Keratinocyte (primary cell): ENCODE data around the gene NLRC5. TPM values are rescaled to one million over a fixed set of nuclear protein-coding genes. Genes with fewer than 3 reads are reported as not detected.
"Not testable (repeated sequence)": the region's sequence is repeated elsewhere in the genome, so short reads cannot be mapped to it uniquely, and the experiment has no call there.

Source experiments
- DNase-seq: peaks from one replicate; pipeline ENCODE4 v3.0.0-alpha.2; 2011; ENCODE audit warnings: low read depth, missing footprints, low spot score
- FAIRE-seq: peaks from 2 replicates; lab custom pipeline; 2011; peaks lifted over from hg19 to GRCh38; lab: Jason Lieb, UNC
- H2AFZ ChIP-seq: 2 replicates; pipeline ENCODE4 v1.6.0; 2012; ENCODE audit warnings: low read length, control low read depth, inconsistent platforms; ENCODE audit not compliant: control insufficient read depth
- H3K27ac ChIP-seq: 2 replicates; pipeline ENCODE4 v1.5.1; 2011; ENCODE audit warnings: low read length; ENCODE audit not compliant: control insufficient read depth, insufficient read depth
- H3K27me3 ChIP-seq: 3 replicates; pipeline ENCODE4 v1.6.0; 2011; ENCODE audit warnings: low read length; ENCODE audit not compliant: control insufficient read depth, insufficient read depth; ENCODE audit errors: extremely low read depth
- H3K36me3 ChIP-seq, 2 experiments: 2 replicates in 1 of 2; 3 replicates in 1 of 2; pipeline ENCODE4 v1.5.1; 2011; ENCODE audit warnings: low read length in 2 of 2, mild to moderate bottlenecking in 1 of 2; ENCODE audit not compliant: control insufficient read depth in 2 of 2, insufficient read depth in 2 of 2; ENCODE audit errors: extremely low read depth in 1 of 2
- H3K4me1 ChIP-seq: 3 replicates; pipeline ENCODE4 v1.5.1; 2011; ENCODE audit warnings: low read length; ENCODE audit not compliant: control insufficient read depth, insufficient read depth; ENCODE audit errors: extremely low read depth
- H3K4me2 ChIP-seq: 3 replicates; pipeline ENCODE4 v1.6.0; 2011; ENCODE audit warnings: low read depth, low read length; ENCODE audit not compliant: control insufficient read depth, insufficient read depth; ENCODE audit errors: extremely low read depth
- H3K4me3 ChIP-seq, 3 experiments: fragments of 200-600 bp in 1 of 3; sonication (generic) in 1 of 3; 2 replicates in 2 of 3; 3 replicates in 1 of 3; pipeline ENCODE4 v1.5.1; 2011 to 2016; ENCODE audit warnings: low read length in 3 of 3, mild to moderate bottlenecking in 3 of 3, control low read depth in 2 of 3, inconsistent platforms in 1 of 3, low read depth in 1 of 3, mixed read lengths in 1 of 3, mixed run types in 1 of 3, moderate library complexity in 1 of 3; ENCODE audit not compliant: control insufficient read depth in 2 of 3, insufficient read depth in 2 of 3; ENCODE audit errors: extremely low read depth in 1 of 3
- H3K79me2 ChIP-seq: 2 replicates; pipeline ENCODE4 v1.6.0; 2012; ENCODE audit warnings: low read length; ENCODE audit not compliant: control insufficient read depth, insufficient read depth
- H3K9ac ChIP-seq: 3 replicates; pipeline ENCODE4 v1.6.0; 2011; ENCODE audit warnings: low read length; ENCODE audit not compliant: control insufficient read depth, insufficient read depth; ENCODE audit errors: extremely low read depth
- H3K9me1 ChIP-seq: 3 replicates; pipeline ENCODE4 v1.6.0; 2011; ENCODE audit warnings: low read length; ENCODE audit not compliant: control insufficient read depth, insufficient read depth; ENCODE audit errors: extremely low read depth
- H3K9me3 ChIP-seq: 2 replicates; pipeline ENCODE4 v1.5.1; 2012; ENCODE audit warnings: low read depth, low read length; ENCODE audit not compliant: control insufficient read depth
- H4K20me1 ChIP-seq: 3 replicates; pipeline ENCODE4 v1.6.0; 2011; ENCODE audit warnings: low read length; ENCODE audit not compliant: control insufficient read depth, insufficient read depth; ENCODE audit errors: extremely low read depth
- EZH2 ChIP-seq: IDR thresholded peaks from one replicate; pipeline ENCODE4 v1.6.1; 2012; ENCODE audit warnings: inconsistent platforms, mild to moderate bottlenecking, low read length, moderate library complexity
- dilution Hi-C: fragments of 300-500 bp; cut with MboI; formaldehyde crosslinking; loops from one replicate; pipeline ENCODE4 v1.7.0; 2020; ENCODE audit warnings: low sequenced_read_pairs; ENCODE audit not compliant: extremely low pct_ligation_motif_present
- polyA plus RNA-seq, 5 experiments: library from polyadenylated mRNA; depleted of rRNA in 3 of 5; stranded (reverse) in 3 of 5; stranded (forward) in 1 of 5; unstranded in 1 of 5; fragments of >200 nt; gene quantifications; 1 replicate in 1 of 5; 2 replicates in 3 of 5; 3 replicates in 1 of 5; pipeline versions ENCODE4 v1.2.1 to v1.2.3, GENCODE V29; 2011 to 2012; ENCODE audit warnings: missing spikeins in 2 of 5, low read depth in 1 of 5, low replicate concordance in 1 of 5
- TF ChIP-seq, protein P1 (sequence below), 3 experiments: IDR thresholded peaks in 1 of 3; conservative IDR thresholded peaks in 1 of 3; optimal IDR thresholded peaks in 1 of 3; 2 replicates in 2 of 3; 3 replicates in 1 of 3; pipeline versions ENCODE3 to v1.5.1; 2011; ENCODE audit warnings: low read length in 3 of 3, mild to moderate bottlenecking in 3 of 3, moderate library complexity in 2 of 3, control low read depth in 1 of 3, inconsistent platforms in 1 of 3; ENCODE audit not compliant: insufficient read depth in 2 of 3; ENCODE audit errors: extremely low read depth in 1 of 3

Gene NLRC5
- polyA plus RNA-seq, 1 donor (not counting 4 experiments of a cell fraction or from before 2014, with no cell fraction given): 7.8 TPM

DNA sequence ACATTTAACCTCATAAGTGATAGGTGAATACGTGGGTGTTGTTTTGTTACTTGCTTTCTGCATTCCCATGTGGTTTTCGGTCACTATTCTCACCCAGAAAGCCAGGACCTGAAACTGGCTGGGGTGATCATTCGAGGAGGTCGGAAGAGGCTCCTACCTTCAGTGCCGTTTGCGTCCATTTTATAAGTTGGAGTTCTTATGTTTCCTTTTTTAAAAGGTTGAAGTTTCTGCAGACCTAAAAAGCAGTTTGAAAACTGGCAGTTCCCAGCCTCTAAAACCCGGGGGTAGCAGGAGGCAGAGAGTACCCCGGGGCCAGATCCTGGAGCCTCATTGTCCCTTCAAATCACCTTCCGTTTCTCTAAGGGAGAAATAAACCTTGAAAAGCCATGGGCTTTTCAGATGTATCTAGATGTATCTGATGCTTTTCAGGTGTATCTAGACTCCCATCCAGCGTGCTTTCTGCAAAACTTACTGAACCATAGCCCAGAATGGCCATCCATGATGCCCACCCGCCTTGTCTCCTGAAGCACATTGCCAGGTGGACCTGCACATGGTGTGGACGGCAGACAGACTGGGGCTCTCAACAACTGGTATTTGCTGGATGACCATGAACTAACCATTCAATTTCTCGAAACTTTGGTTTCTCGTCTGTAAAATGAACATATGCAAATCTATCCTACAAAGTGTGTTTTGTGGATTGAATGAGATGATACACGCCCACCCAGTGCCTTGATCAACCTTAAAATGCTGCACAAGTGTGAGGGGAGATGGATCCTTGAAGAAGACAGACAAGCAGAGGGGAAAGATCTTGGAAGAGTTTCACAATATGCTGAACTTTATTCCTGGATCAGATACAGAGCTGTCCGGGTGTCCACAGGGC, 1.3 kb downstream of the NLRC5 start:
- peaks cover 32% of the 10 kb centered on the region for H3K4me1 ChIP-seq
- FAIRE-seq (peak; percentile 49), DNase-seq (no peak)
- H3K36me3 ChIP-seq: no peaks in the 10 kb centered on the region
- peak overlapping the region; percentile 75 to 87 (median 84) for H3K4me3 ChIP-seq
- H3K27me3 ChIP-seq: no peaks in the 10 kb centered on the region
- no peaks in the 10 kb centered on the region for H3K9me3 ChIP-seq
- no peaks in the 10 kb centered on the region for H4K20me1 ChIP-seq
- peak overlapping the region; percentile 61 for H3K27ac ChIP-seq
- dilution Hi-C loops: no loop called here
- H3K4me2 ChIP-seq: peak overlapping the region; percentile 100
- H3K9me1 ChIP-seq: no peaks in the 10 kb centered on the region
- peaks cover 7% of the 10 kb centered on the region for H3K79me2 ChIP-seq
- no peak for TF ChIP-seq EZH2
- TF ChIP-seq, protein P1, sequence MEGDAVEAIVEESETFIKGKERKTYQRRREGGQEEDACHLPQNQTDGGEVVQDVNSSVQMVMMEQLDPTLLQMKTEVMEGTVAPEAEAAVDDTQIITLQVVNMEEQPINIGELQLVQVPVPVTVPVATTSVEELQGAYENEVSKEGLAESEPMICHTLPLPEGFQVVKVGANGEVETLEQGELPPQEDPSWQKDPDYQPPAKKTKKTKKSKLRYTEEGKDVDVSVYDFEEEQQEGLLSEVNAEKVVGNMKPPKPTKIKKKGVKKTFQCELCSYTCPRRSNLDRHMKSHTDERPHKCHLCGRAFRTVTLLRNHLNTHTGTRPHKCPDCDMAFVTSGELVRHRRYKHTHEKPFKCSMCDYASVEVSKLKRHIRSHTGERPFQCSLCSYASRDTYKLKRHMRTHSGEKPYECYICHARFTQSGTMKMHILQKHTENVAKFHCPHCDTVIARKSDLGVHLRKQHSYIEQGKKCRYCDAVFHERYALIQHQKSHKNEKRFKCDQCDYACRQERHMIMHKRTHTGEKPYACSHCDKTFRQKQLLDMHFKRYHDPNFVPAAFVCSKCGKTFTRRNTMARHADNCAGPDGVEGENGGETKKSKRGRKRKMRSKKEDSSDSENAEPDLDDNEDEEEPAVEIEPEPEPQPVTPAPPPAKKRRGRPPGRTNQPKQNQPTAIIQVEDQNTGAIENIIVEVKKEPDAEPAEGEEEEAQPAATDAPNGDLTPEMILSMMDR (optimal IDR thresholded peaks at IDR 0.05 in 1 of 3, IDR thresholded peaks at IDR 0.05 in 1 of 3, conservative IDR thresholded peaks at IDR 0.05 in 1 of 3; ENCODE audit: extremely low read depth in 1 of 3, insufficient read depth in 2 of 3, low read length in 3 of 3): no peak
- H3K9ac ChIP-seq: peak overlapping the region; percentile 83
- H2AFZ ChIP-seq: peak overlapping the region; percentile 94

DNA sequence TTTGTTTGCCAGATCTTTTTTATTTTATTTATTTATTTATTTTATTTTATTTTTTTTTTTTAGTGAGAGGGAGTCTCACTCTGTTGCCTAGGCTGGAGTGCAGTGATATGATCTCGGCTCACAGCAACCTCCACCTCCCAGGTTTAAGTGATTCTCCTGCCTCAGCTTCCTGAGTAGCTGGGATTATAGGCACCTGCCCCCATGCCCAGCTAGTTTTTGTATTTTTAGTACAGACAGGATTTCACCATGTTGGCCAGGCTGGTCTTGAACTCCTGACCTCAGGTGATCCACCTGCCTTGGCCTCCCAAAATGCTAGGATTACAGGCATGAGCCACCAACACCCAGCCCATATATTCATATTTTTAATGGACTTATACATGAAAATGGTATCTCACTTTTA, 3.1 kb downstream of the NLRC5 start:
- H3K9ac ChIP-seq, dilution Hi-C loops, H4K20me1 ChIP-seq, H3K36me3 ChIP-seq, FAIRE-seq, H3K79me2 ChIP-seq, DNase-seq, H3K9me1 ChIP-seq, H3K9me3 ChIP-seq, H3K27me3 ChIP-seq, H3K4me3 ChIP-seq, H2AFZ ChIP-seq, H3K27ac ChIP-seq, H3K4me2 ChIP-seq: not testable (repeated sequence)
- H3K4me1 ChIP-seq: peaks cover 28% of the 10 kb centered on the region
